B cell (primary cell): Measurements from ENCODE around the gene CRACR2A. TPM values are rescaled to one million over a fixed set of nuclear protein-coding genes. Genes with fewer than 3 reads are reported as not detected.

ENCODE experiments used
- ATAC-seq: fragments of 200-7000 bp; cut with Tn5 transposase; one replicate; pipeline ENCODE4 v1.10.0; 2021; ENCODE audit warnings: low read depth, mild to moderate bottlenecking, moderate number of reproducible peaks, moderate library complexity
- CTCF ChIA-PET: fragments of 350-600 bp; sonication (Branson Sonifier 250); formaldehyde crosslinking; loops from one replicate; lab custom pipeline; 2021; ENCODE audit warnings: antibody characterized with exemption, inconsistent platforms; lab: Charles Lee
- POLR2A ChIA-PET: fragments of 350-600 bp; sonication (Branson Sonifier 250); formaldehyde crosslinking; loops from one replicate; lab custom pipeline; 2021; ENCODE audit warnings: antibody characterized with exemption; lab: Charles Lee
- DNase-seq: peaks from one replicate; pipeline ENCODE4 v3.0.0; 2013
- H2AFZ ChIP-seq: 2 replicates; pipeline ENCODE4 v1.6.1; 2012; ENCODE audit warnings: mild to moderate bottlenecking, low read depth, low read length; ENCODE audit not compliant: insufficient read depth, poor library complexity, severe bottlenecking
- H3K27ac ChIP-seq, 2 donors: 1 replicate in 1 of 2; 2 replicates in 1 of 2; pipeline ENCODE4 v1.5.1; 2012 to 2013; ENCODE audit warnings: low read length in 2 of 2, mild to moderate bottlenecking in 2 of 2, moderate library complexity in 1 of 2
- H3K27me3 ChIP-seq, 4 experiments: fragments of 200-600 bp in 1 of 4; sonication (generic) in 1 of 4; replicated peaks in 1 of 4; 1 replicate in 2 of 4; 2 replicates in 2 of 4; pipeline versions ENCODE4 v1.6.1 to v1.7.0; 2013 to 2016; ENCODE audit warnings: low read length in 3 of 4, mild to moderate bottlenecking in 2 of 4, mixed read lengths in 1 of 4, moderate library complexity in 1 of 4; ENCODE audit not compliant: insufficient read depth in 4 of 4, control insufficient read depth in 3 of 4; ENCODE audit errors: control extremely low read depth in 1 of 4
- H3K36me3 ChIP-seq, 2 experiments: replicated peaks in 1 of 2; 1 replicate in 1 of 2; 2 replicates in 1 of 2; pipeline versions ENCODE4 v1.6.1 to v1.7.1; 2013; ENCODE audit warnings: low read length in 1 of 2; ENCODE audit not compliant: insufficient read depth in 2 of 2, control insufficient read depth in 1 of 2; ENCODE audit errors: control extremely low read depth in 1 of 2, extremely low read depth in 1 of 2
- H3K4me1 ChIP-seq, 2 donors: fragments of 200-600 bp in 1 of 2; sonication (generic) in 1 of 2; 1 replicate in 1 of 2; 2 replicates in 1 of 2; pipeline versions ENCODE4 v1.5.1 to v1.6.1; 2013 to 2017; ENCODE audit warnings: low read length in 2 of 2; ENCODE audit not compliant: control insufficient read depth in 2 of 2, insufficient read depth in 2 of 2
- H3K4me2 ChIP-seq: replicated peaks from 2 replicates; pipeline ENCODE3; 2012; ENCODE audit warnings: mild to moderate bottlenecking, low read depth, low read length; ENCODE audit not compliant: poor library complexity, severe bottlenecking
- H3K4me3 ChIP-seq, 5 experiments: fragments of 200-600 bp in 1 of 5; sonication (generic) in 1 of 5; 1 replicate in 3 of 5; 2 replicates in 2 of 5; pipeline versions ENCODE4 v1.5.1 to v1.7.0; 2011 to 2016; ENCODE audit warnings: low read length in 4 of 5, mild to moderate bottlenecking in 4 of 5, low read depth in 2 of 5, control low read depth in 1 of 5, moderate library complexity in 1 of 5; ENCODE audit not compliant: insufficient read depth in 1 of 5; ENCODE audit errors: control extremely low read depth in 1 of 5, extremely low read depth in 1 of 5
- H3K79me2 ChIP-seq: fragments of 200-600 bp; sonication (generic); one replicate; pipeline ENCODE4 v1.6.0; 2016; ENCODE audit warnings: low read length; ENCODE audit not compliant: control insufficient read depth, insufficient read depth
- H3K9ac ChIP-seq: fragments of 200-600 bp; sonication (generic); 2 replicates; pipeline ENCODE4 v1.6.1; 2017; ENCODE audit warnings: mild to moderate bottlenecking, low read length, moderate library complexity
- H3K9me3 ChIP-seq, 3 donors: one replicate each; pipeline versions ENCODE4 v1.6.1 to v1.7.1; 2013; ENCODE audit warnings: low read length in 2 of 3; ENCODE audit not compliant: control insufficient read depth in 2 of 3, insufficient read depth in 1 of 3; ENCODE audit errors: control extremely low read depth in 1 of 3
- H4K20me1 ChIP-seq: 2 replicates; pipeline ENCODE4 v1.6.0; 2012; ENCODE audit warnings: mild to moderate bottlenecking, low read length; ENCODE audit not compliant: insufficient read depth, control insufficient read depth, poor library complexity, severe bottlenecking
- H3K27ac Mint-ChIP-seq: one replicate; pipeline ENCODE4 v1.8.0; 2021; ENCODE audit warnings: mixed read lengths
- H3K27me3 Mint-ChIP-seq: one replicate; pipeline ENCODE4 v1.8.0; 2021; ENCODE audit warnings: mixed read lengths
- H3K4me1 Mint-ChIP-seq: one replicate; pipeline ENCODE4 v1.8.0; 2021; ENCODE audit warnings: mixed read lengths
- H3K4me3 Mint-ChIP-seq: one replicate; pipeline ENCODE4 v1.8.0; 2021; ENCODE audit warnings: mixed read lengths
- H3K9me3 Mint-ChIP-seq: one replicate; pipeline ENCODE4 v1.8.0; 2022; ENCODE audit warnings: mixed read lengths; ENCODE audit not compliant: insufficient read depth
- EZH2 ChIP-seq: IDR thresholded peaks from 2 replicates; pipeline ENCODE4 v1.6.1; 2012; ENCODE audit warnings: borderline replicate concordance, low read depth, mild to moderate bottlenecking, moderate library complexity, low read length; ENCODE audit not compliant: insufficient read depth, poor library complexity, severe bottlenecking
- WGBS: methylation state at CpG from one replicate; pipeline ENCODE4 v1.1.5; 2013; ENCODE audit warnings: missing lambda C conversion rate; ENCODE audit not compliant: insufficient coverage; 5-methylcytosine and 5-hydroxymethylcytosine counted together
- intact Hi-C: fragments of 100-400 bp; cut with micrococcal nuclease; formaldehyde crosslinking; loops from one replicate; pipeline ENCODE4 v1.10.0; 2022
- polyA plus RNA-seq: library from polyadenylated mRNA; depleted of rRNA; stranded (reverse); fragments of >200 nt; gene quantifications from 2 replicates; pipeline ENCODE4 v1.2.3, GENCODE V29; 2012
- total RNA-seq, 2 donors: library from RNA; stranded (reverse); fragments of 120-200 nt in 1 of 2; gene quantifications; 1 replicate in 1 of 2; 2 replicates in 1 of 2; pipeline versions ENCODE4 v1.2.3 to v1.2.4, GENCODE V29; 2013 to 2022
- TF ChIP-seq, protein P1 (sequence below): fragments of 200-600 bp; IDR thresholded peaks from one replicate; pipeline ENCODE4 v1.8.0; 2022; ENCODE audit warnings: antibody characterized with exemption, mild to moderate bottlenecking

Gene CRACR2A
- total and polyA plus RNA-seq, 2 donors (not counting 1 experiment from before 2014, with no cell fraction given), result 15.2 to 26.1 TPM

DNA sequence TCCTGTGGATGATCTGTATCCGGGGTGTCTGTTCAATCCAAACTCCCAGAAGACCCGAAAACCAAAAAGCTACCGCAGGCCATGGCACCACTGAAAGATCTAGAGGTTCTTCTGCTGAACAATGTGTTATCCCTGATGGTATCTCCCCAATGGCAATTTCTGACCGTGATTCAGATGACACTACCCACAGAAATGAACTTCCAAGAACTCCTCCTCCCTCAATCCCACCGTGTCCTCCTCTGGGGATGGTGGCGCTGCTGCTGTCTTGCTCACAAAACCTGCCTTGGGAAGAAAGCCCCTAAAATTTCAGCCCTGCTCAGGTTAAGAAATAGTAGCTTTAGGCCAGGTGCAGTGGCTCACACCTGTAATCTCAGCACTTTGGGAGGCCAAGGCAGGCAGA is 7.8 kb downstream of the CRACR2A start:
- TF ChIP-seq EZH2, result no peak
- TF ChIP-seq, protein P1, sequence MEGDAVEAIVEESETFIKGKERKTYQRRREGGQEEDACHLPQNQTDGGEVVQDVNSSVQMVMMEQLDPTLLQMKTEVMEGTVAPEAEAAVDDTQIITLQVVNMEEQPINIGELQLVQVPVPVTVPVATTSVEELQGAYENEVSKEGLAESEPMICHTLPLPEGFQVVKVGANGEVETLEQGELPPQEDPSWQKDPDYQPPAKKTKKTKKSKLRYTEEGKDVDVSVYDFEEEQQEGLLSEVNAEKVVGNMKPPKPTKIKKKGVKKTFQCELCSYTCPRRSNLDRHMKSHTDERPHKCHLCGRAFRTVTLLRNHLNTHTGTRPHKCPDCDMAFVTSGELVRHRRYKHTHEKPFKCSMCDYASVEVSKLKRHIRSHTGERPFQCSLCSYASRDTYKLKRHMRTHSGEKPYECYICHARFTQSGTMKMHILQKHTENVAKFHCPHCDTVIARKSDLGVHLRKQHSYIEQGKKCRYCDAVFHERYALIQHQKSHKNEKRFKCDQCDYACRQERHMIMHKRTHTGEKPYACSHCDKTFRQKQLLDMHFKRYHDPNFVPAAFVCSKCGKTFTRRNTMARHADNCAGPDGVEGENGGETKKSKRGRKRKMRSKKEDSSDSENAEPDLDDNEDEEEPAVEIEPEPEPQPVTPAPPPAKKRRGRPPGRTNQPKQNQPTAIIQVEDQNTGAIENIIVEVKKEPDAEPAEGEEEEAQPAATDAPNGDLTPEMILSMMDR, result no peak
- no peaks in the 10 kb centered on the region for H3K27me3 Mint-ChIP-seq
- peaks cover 55% of the 10 kb centered on the region for H3K79me2 ChIP-seq
- no peak overlapping the region for H2AFZ ChIP-seq
- H3K27ac Mint-ChIP-seq, result no peak overlapping the region
- peaks cover 7% of the 10 kb centered on the region for H3K4me1 Mint-ChIP-seq
- no peak for ATAC-seq
- H3K4me3 ChIP-seq, result no peak overlapping the region
- ChIA-PET POLR2A (interaction anchor here (0.7 kb wide), 1 partner anchor 626 kb away, joined by 3 read pairs; no protein-coding TSS in a partner anchor), CTCF (no interaction called here)
- H3K27ac ChIP-seq, result no peak overlapping the region
- WGBS, result 95% methylated on average over 6 of the region's 6 CpGs
- peaks cover 21% of the 10 kb centered on the region for H4K20me1 ChIP-seq
- no peak overlapping the region for H3K4me2 ChIP-seq
- DNase-seq, result no peak
- H3K36me3 ChIP-seq, result peaks cover 3 to 28% of the 10 kb centered on the region in 2 experiments
- intact Hi-C loops, result no loop called here
- H3K27me3 ChIP-seq, result no peaks in the 10 kb centered on the region
- no peak overlapping the region for H3K9ac ChIP-seq
- no peak overlapping the region for H3K4me3 Mint-ChIP-seq
- H3K9me3 ChIP-seq, result peaks cover 0 to 12% (median 2%) of the 10 kb centered on the region in 3 donors
- no peaks in the 10 kb centered on the region for H3K9me3 Mint-ChIP-seq
- no peaks in the 10 kb centered on the region for H3K4me1 ChIP-seq

DNA sequence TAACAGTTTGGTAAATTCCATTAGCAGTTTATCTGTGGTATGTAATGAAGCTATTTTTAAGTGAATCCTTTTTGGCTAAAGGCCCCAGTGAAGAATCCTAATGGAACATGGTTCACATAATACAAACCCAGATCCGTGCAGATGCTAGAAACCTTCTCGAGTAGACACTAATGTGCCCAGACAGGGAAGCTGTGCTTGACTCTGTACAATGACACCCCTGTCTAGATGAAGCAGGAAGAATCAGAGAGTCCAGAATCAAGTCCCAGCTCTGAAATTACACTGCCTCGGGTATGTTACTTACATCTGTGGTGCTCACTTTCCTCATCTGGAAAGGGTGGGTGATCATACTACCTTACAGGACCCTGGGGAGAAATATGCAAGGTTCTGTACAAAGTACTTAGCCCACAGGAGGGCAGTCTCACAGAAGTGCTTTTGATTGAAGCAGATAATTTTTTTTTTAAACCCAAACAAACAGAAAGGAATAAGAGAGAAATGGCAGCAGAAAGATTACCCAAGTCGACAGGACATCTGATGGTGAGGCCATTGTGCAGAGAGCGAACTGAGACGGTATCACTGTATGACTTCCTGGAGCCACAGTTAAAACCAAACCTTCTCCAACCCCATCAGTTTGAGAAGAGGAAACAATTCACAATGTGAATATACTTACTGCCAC is 8.5 kb downstream of the CRACR2A start:
- H3K4me2 ChIP-seq, result no peak overlapping the region
- WGBS, result 85% methylated on average over 3 of the region's 6 CpGs
- intact Hi-C loops, result no loop called here
- Mint-ChIP-seq H3K4me1 (peaks cover 4% of the 10 kb centered on the region), H3K4me3 (no peak overlapping the region), H3K27me3 (no peaks in the 10 kb centered on the region), H3K9me3 (no peaks in the 10 kb centered on the region), H3K27ac (no peak overlapping the region)
- DNase-seq (no peak), ATAC-seq (no peak)
- H3K27ac ChIP-seq, result no peak overlapping the region
- H3K4me1 ChIP-seq, result no peaks in the 10 kb centered on the region
- no peaks in the 10 kb centered on the region for H3K27me3 ChIP-seq
- ChIA-PET CTCF (no interaction called here), POLR2A (no interaction called here)
- no peak overlapping the region for H2AFZ ChIP-seq
- H3K9ac ChIP-seq, result no peak overlapping the region
- TF ChIP-seq, protein P1, result no peak
- TF ChIP-seq EZH2, result no peak
- no peak overlapping the region for H3K4me3 ChIP-seq
- H4K20me1 ChIP-seq, result peaks cover 27% of the 10 kb centered on the region
- peaks cover 0 to 12% (median 2%) of the 10 kb centered on the region in 3 donors for H3K9me3 ChIP-seq
- H3K79me2 ChIP-seq, result peaks cover 50% of the 10 kb centered on the region
- peaks cover 3 to 28% of the 10 kb centered on the region in 2 experiments for H3K36me3 ChIP-seq
